ENCODE results near the gene ITIH2. TPM values are rescaled to one million over a fixed set of nuclear protein-coding genes. Genes with fewer than 3 reads are reported as not detected.
A peak's percentile ranks its signal among the peaks of the same experiment; 100 is the strongest.
"Not testable (repeated sequence)": the region's sequence is repeated elsewhere in the genome, so short reads cannot be mapped to it uniquely, and the experiment has no call there.

ITIH2 gene
- total and polyA plus RNA-seq, 4 donors, result 23.4 to 128 (median 30.2) TPM

- Histone ChIP-seq H3K27me3 (ENCODE audit: control insufficient read depth, insufficient read depth, low read length) (peaks cover 30% of the 10 kb centered on the region), H3K36me3 (ENCODE audit: control insufficient read depth, insufficient read depth, low read length) (no peaks in the 10 kb centered on the region), H3K27ac (ENCODE audit: low read depth, low read length) (no peak overlapping the region), H3K4me1 (ENCODE audit: control insufficient read depth, insufficient read depth, low read length) (peaks cover 14% of the 10 kb centered on the region), H3K9me3 (ENCODE audit: control insufficient read depth, insufficient read depth, low read length) (no peaks in the 10 kb centered on the region), H3K4me3 (ENCODE audit: low read depth, low read length) (peak overlapping the region; percentile 26)
- 4% methylated on average over 33 of the region's 44 CpGs for WGBS (ENCODE audit: insufficient coverage)
- peak in 2 of 6 donors; percentile 26 to 61 for DNase-seq (ENCODE audit: low read depth in 4 of 6, low spot score in 6 of 6)
Measured at GRCh38 chr10:7667262-7668141, 35.6 kb upstream of the ITIH2 start.

- H3K9me3 ChIP-seq (ENCODE audit: control insufficient read depth, insufficient read depth, low read length), result no peaks in the 10 kb centered on the region
- no peak overlapping the region for H3K27ac ChIP-seq (ENCODE audit: low read depth, low read length)
- H3K4me1 ChIP-seq (ENCODE audit: control insufficient read depth, insufficient read depth, low read length), result peaks cover 14% of the 10 kb centered on the region
- H3K27me3 ChIP-seq (ENCODE audit: control insufficient read depth, insufficient read depth, low read length), result peaks cover 16% of the 10 kb centered on the region
- H3K4me3 ChIP-seq (ENCODE audit: low read depth, low read length), result no peak overlapping the region
- WGBS (ENCODE audit: insufficient coverage), result no CpG with 5 or more reads among the region's 3 CpGs
- DNase-seq (ENCODE audit: low read depth in 4 of 6, low spot score in 6 of 6), result no peak
- no peaks in the 10 kb centered on the region for H3K36me3 ChIP-seq (ENCODE audit: control insufficient read depth, insufficient read depth, low read length)
Measured at GRCh38 chr10:7670157-7670556, 33.0 kb upstream of the ITIH2 start.

GRCh38 chr10:7672341-7673134, 30.6 kb upstream of the ITIH2 start:
- H3K27ac ChIP-seq (ENCODE audit: low read depth, low read length), result no peak overlapping the region
- no peak for DNase-seq (ENCODE audit: low read depth in 4 of 6, low spot score in 6 of 6)
- WGBS (ENCODE audit: insufficient coverage), result 87% methylated on average over 19 of the region's 23 CpGs

GRCh38 chr10:7679256-7679655, 23.9 kb upstream of the ITIH2 start:
- no peak for DNase-seq (ENCODE audit: low read depth in 4 of 6, low spot score in 6 of 6)
- Histone ChIP-seq H3K27ac (ENCODE audit: low read depth, low read length) (no peak overlapping the region), H3K9me3 (ENCODE audit: control insufficient read depth, insufficient read depth, low read length) (no peaks in the 10 kb centered on the region), H3K36me3 (ENCODE audit: control insufficient read depth, insufficient read depth, low read length) (no peaks in the 10 kb centered on the region), H3K4me1 (ENCODE audit: control insufficient read depth, insufficient read depth, low read length) (no peaks in the 10 kb centered on the region), H3K4me3 (ENCODE audit: low read depth, low read length) (no peak overlapping the region), H3K27me3 (ENCODE audit: control insufficient read depth, insufficient read depth, low read length) (no peaks in the 10 kb centered on the region)
- WGBS (ENCODE audit: insufficient coverage), result no CpG with 5 or more reads among the region's 1 CpG

More at GRCh38 chr10:7672341-7673134, 30.6 kb upstream of the ITIH2 start:
- Histone ChIP-seq H3K4me1 (ENCODE audit: control insufficient read depth, insufficient read depth, low read length) (peaks cover 5% of the 10 kb centered on the region), H3K36me3 (ENCODE audit: control insufficient read depth, insufficient read depth, low read length) (no peaks in the 10 kb centered on the region), H3K4me3 (ENCODE audit: low read depth, low read length) (no peak overlapping the region), H3K27me3 (ENCODE audit: control insufficient read depth, insufficient read depth, low read length) (peaks cover 2% of the 10 kb centered on the region), H3K9me3 (ENCODE audit: control insufficient read depth, insufficient read depth, low read length) (no peaks in the 10 kb centered on the region)

- H3K36me3 ChIP-seq (ENCODE audit: control insufficient read depth, insufficient read depth, low read length); H3K9me3 ChIP-seq (ENCODE audit: control insufficient read depth, insufficient read depth, low read length); H3K4me3 ChIP-seq (ENCODE audit: low read depth, low read length); H3K27me3 ChIP-seq (ENCODE audit: control insufficient read depth, insufficient read depth, low read length); H3K27ac ChIP-seq (ENCODE audit: low read depth, low read length); H3K4me1 ChIP-seq (ENCODE audit: control insufficient read depth, insufficient read depth, low read length); DNase-seq (ENCODE audit: low read depth in 4 of 6, low spot score in 6 of 6): not testable (repeated sequence)
- WGBS (ENCODE audit: insufficient coverage), result 0% methylated on average over 1 of the region's 5 CpGs
Measured at GRCh38 chr10:7680078-7680477, 23.0 kb upstream of the ITIH2 start.

GRCh38 chr10:7686351-7687171, 16.6 kb upstream of the ITIH2 start:
- WGBS (ENCODE audit: insufficient coverage), result 76% methylated on average over 9 of the region's 13 CpGs
- H3K27me3 ChIP-seq (ENCODE audit: control insufficient read depth, insufficient read depth, low read length), result peaks cover 3% of the 10 kb centered on the region
- no peaks in the 10 kb centered on the region for H3K36me3 ChIP-seq (ENCODE audit: control insufficient read depth, insufficient read depth, low read length)
- H3K27ac ChIP-seq (ENCODE audit: low read depth, low read length), result no peak overlapping the region
- H3K9me3 ChIP-seq (ENCODE audit: control insufficient read depth, insufficient read depth, low read length), result no peaks in the 10 kb centered on the region
- DNase-seq (ENCODE audit: low read depth in 4 of 6, low spot score in 6 of 6), result no peak
- no peak overlapping the region for H3K4me3 ChIP-seq (ENCODE audit: low read depth, low read length)
- no peaks in the 10 kb centered on the region for H3K4me1 ChIP-seq (ENCODE audit: control insufficient read depth, insufficient read depth, low read length)

GRCh38 chr10:7687228-7687907, 15.7 kb upstream of the ITIH2 start:
- 13% methylated on average over 16 of the region's 20 CpGs for WGBS (ENCODE audit: insufficient coverage)
- no peak overlapping the region for H3K4me3 ChIP-seq (ENCODE audit: low read depth, low read length)
- H3K27ac ChIP-seq (ENCODE audit: low read depth, low read length), result no peak overlapping the region
- H3K27me3 ChIP-seq (ENCODE audit: control insufficient read depth, insufficient read depth, low read length), result peaks cover 3% of the 10 kb centered on the region
- H3K4me1 ChIP-seq (ENCODE audit: control insufficient read depth, insufficient read depth, low read length), result no peaks in the 10 kb centered on the region
- H3K36me3 ChIP-seq (ENCODE audit: control insufficient read depth, insufficient read depth, low read length), result no peaks in the 10 kb centered on the region
- peaks cover 2% of the 10 kb centered on the region for H3K9me3 ChIP-seq (ENCODE audit: control insufficient read depth, insufficient read depth, low read length)
- DNase-seq (ENCODE audit: low read depth in 4 of 6, low spot score in 6 of 6), result peak; percentile 77 to 97 (median 84)

GRCh38 chr10:7689591-7689990, 13.5 kb upstream of the ITIH2 start:
- Histone ChIP-seq H3K36me3 (ENCODE audit: control insufficient read depth, insufficient read depth, low read length) (no peaks in the 10 kb centered on the region), H3K27ac (ENCODE audit: low read depth, low read length) (no peak overlapping the region), H3K9me3 (ENCODE audit: control insufficient read depth, insufficient read depth, low read length) (peaks cover 2% of the 10 kb centered on the region), H3K4me3 (ENCODE audit: low read depth, low read length) (no peak overlapping the region), H3K27me3 (ENCODE audit: control insufficient read depth, insufficient read depth, low read length) (peaks cover 3% of the 10 kb centered on the region), H3K4me1 (ENCODE audit: control insufficient read depth, insufficient read depth, low read length) (no peaks in the 10 kb centered on the region)
- no peak for DNase-seq (ENCODE audit: low read depth in 4 of 6, low spot score in 6 of 6)

Data from spinal cord (tissue), 10 donors.